Mucosa of descending colon (tissue), 3 donors: ENCODE measurements around the gene NLK. TPM values are rescaled to one million over a fixed set of nuclear protein-coding genes. Genes with fewer than 3 reads are reported as not detected.
"Not testable (repeated sequence)": the region's sequence is repeated elsewhere in the genome, so short reads cannot be mapped to it uniquely, and the experiment has no call there.

Source experiments
- ATAC-seq: fragments of 200-7000 bp; cut with Tn5 transposase; one replicate; pipeline ENCODE4 v1.9.1; 2020; ENCODE audit warnings: mild to moderate bottlenecking, moderate library complexity
- DNase-seq, 3 donors: peaks; one replicate each; pipeline ENCODE4 v3.0.0-alpha.2; 2020
- H3K36me3 ChIP-seq: fragments of 200-600 bp; one replicate; pipeline ENCODE4 v1.8.0; 2021; ENCODE audit warnings: low read depth, mild to moderate bottlenecking
- H3K4me1 ChIP-seq: fragments of 200-600 bp; one replicate; pipeline ENCODE4 v1.8.0; 2021; ENCODE audit warnings: low read depth, mild to moderate bottlenecking
- H3K4me3 ChIP-seq: fragments of 200-600 bp; one replicate; pipeline ENCODE4 v1.8.0; 2021; ENCODE audit warnings: mild to moderate bottlenecking
- H3K9me3 ChIP-seq: fragments of 200-600 bp; one replicate; pipeline ENCODE4 v1.8.0; 2021; ENCODE audit warnings: mild to moderate bottlenecking
- intact Hi-C, 2 donors: fragments of 100-400 bp; cut with DNase I in 1 of 2; cut with micrococcal nuclease in 1 of 2; formaldehyde crosslinking; loops; one replicate each; pipeline versions ENCODE4 v1.11.0 to v1.11.1; 2022; cut with DNase I, micrococcal nuclease
- total RNA-seq, 3 donors: library from RNA; stranded (reverse); fragmentation: NEBNext Ultra II Directional in 2 of 3; extraction: Animal tissue kit (Norgen Biotek cat#: 25700) in 2 of 3; gene quantifications; one replicate each; pipeline versions ENCODE4 v1.2.1 to v1.2.4, GENCODE V29; 2021 to 2023
- TF ChIP-seq, protein P1 (sequence below): fragments of 200-600 bp; IDR thresholded peaks from one replicate; pipeline ENCODE4 v1.8.0; 2022; ENCODE audit warnings: antibody characterized with exemption, mild to moderate bottlenecking
- donor health status: DM: no; HTN: no; CAD: no; lungs with moderate emphysema.
- donor health status: DM: no; HTN: no; CAD: no.
- donor health status: DM: no; HTN: yes; CAD: no.

NLK gene
- total RNA-seq, 3 donors from 2014 or later, result 20.4 to 24.1 (median 21.0) TPM

DNA sequence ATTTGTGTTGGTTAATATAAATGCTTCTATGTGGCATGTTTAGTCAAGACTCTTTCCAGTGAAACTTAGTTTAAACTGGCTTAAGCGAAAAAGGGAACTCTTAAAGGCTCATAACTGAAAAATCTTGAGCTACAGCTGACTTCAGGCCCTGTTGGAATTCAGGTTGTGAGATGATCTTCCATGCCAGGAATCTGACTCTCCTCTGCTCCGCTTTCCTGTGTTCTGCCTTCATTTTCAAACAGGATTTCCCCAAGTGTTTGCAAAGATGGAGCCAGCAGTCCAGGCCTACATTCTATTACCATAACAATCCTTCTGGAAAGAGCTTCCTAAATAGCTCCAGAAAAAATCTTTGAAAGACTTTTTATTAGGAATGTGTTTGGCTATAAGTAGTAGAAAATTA, 134.9 kb downstream of the NLK start:
- Histone ChIP-seq H3K4me1 (peaks cover 9% of the 10 kb centered on the region), H3K36me3 (no peaks in the 10 kb centered on the region), H3K4me3 (no peak overlapping the region), H3K9me3 (no peaks in the 10 kb centered on the region)
- no peak for ATAC-seq
- TF ChIP-seq, protein P1, sequence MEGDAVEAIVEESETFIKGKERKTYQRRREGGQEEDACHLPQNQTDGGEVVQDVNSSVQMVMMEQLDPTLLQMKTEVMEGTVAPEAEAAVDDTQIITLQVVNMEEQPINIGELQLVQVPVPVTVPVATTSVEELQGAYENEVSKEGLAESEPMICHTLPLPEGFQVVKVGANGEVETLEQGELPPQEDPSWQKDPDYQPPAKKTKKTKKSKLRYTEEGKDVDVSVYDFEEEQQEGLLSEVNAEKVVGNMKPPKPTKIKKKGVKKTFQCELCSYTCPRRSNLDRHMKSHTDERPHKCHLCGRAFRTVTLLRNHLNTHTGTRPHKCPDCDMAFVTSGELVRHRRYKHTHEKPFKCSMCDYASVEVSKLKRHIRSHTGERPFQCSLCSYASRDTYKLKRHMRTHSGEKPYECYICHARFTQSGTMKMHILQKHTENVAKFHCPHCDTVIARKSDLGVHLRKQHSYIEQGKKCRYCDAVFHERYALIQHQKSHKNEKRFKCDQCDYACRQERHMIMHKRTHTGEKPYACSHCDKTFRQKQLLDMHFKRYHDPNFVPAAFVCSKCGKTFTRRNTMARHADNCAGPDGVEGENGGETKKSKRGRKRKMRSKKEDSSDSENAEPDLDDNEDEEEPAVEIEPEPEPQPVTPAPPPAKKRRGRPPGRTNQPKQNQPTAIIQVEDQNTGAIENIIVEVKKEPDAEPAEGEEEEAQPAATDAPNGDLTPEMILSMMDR, result no peak
- no peak for DNase-seq
- intact Hi-C loops, result no loop called here

DNA sequence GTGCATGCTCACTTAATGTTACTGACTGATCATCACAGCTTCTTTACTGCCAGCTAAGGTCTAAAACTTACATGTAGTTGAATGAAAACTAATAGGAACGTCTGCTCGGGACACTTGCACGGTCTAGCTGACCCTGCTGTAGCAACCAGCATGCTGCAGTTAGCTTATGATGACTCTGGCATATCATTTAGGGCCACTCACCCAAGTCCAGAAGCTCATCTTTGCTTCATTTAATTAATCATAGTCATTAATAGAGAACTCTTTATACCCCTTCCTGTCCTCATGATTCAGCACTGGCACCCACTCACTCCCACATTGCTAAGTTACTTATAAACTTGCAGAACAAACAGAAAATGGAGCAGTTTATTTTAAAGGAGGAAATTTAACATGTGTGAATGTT, 136.3 kb downstream of the NLK start:
- DNase-seq (no peak), ATAC-seq (no peak)
- H3K9me3 ChIP-seq, result no peaks in the 10 kb centered on the region
- no peak overlapping the region for H3K4me3 ChIP-seq
- intact Hi-C loops, result no loop called here
- no peaks in the 10 kb centered on the region for H3K36me3 ChIP-seq
- TF ChIP-seq, protein P1, result no peak
- H3K4me1 ChIP-seq, result no peaks in the 10 kb centered on the region

DNA sequence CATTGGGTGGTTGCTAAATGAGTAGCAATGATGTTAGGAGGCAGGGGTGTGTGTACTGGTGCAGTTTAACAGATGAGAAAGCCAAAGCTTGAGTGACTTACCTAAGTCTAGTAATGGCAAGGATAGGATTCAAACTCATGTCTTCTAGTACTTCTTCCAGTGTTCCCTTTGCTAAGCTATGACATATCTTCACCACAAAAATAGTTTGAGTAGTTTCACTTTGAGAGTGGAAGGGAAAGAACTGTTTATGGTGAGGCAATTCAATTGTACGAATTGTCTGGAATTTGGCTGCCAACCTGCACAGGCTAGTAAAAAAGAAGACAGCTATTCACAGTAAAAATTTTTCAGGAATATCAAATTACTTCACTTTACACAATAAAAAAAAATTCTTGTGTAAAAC, 138.0 kb downstream of the NLK start:
- Histone ChIP-seq H3K4me1 (no peaks in the 10 kb centered on the region), H3K9me3 (no peaks in the 10 kb centered on the region), H3K4me3 (no peak overlapping the region), H3K36me3 (no peaks in the 10 kb centered on the region)
- ATAC-seq, result no peak
- no peak for DNase-seq
- TF ChIP-seq, protein P1, result no peak
- intact Hi-C loops, result no loop called here

DNA sequence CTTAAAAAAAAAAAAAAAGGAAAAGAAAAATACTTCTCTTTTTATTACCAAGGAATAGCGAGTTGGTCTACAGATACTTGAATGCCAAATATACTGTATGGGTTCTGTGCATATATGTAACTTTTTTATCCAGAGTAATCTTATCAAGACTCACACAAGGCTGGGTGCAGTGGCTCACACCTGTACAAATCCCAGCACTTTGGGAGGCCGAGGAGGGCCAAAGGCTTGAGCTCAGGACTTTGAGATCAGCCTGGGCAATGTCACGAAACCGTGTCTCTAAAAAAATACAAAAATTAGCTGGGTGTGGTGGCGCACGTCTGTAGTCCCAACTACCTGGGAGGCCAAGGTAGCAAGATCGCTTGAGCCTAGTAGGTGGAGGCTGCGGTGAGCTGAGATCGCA, 139.1 kb downstream of the NLK start:
- intact Hi-C loops, result no loop called here
- DNase-seq (no peak), ATAC-seq (no peak)

DNA sequence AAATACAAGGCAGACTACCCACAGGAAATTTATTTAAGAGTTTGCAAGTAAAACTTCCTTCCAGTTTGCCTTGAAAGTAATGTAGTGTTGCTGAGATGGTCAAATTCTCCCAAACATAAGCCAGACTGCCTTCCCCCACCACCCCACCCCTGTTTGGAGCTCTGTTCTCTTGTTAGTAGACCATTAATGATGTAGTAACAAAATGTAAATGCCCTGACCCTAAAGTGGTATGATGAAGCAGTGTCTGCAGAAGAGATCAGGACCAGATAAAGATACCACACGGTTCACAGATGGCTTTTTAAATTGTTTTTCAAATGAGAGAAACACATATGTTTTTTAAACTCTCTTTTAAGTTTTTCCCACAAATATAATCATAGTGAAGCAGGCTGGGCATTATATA, 140.1 kb downstream of the NLK start:
- TF ChIP-seq, protein P1, result no peak
- DNase-seq (no peak), ATAC-seq (no peak)
- H3K9me3 ChIP-seq, result no peaks in the 10 kb centered on the region
- intact Hi-C loops, result no loop called here
- no peaks in the 10 kb centered on the region for H3K36me3 ChIP-seq
- H3K4me3 ChIP-seq, result no peak overlapping the region
- no peaks in the 10 kb centered on the region for H3K4me1 ChIP-seq

More for the DNA sequence above, 139.1 kb downstream of the NLK start:
- H3K36me3 ChIP-seq, result no peaks in the 10 kb centered on the region
- no peaks in the 10 kb centered on the region for H3K9me3 ChIP-seq
- H3K4me1 ChIP-seq, result no peaks in the 10 kb centered on the region
- no peak overlapping the region for H3K4me3 ChIP-seq
- TF ChIP-seq, protein P1, result no peak

DNA sequence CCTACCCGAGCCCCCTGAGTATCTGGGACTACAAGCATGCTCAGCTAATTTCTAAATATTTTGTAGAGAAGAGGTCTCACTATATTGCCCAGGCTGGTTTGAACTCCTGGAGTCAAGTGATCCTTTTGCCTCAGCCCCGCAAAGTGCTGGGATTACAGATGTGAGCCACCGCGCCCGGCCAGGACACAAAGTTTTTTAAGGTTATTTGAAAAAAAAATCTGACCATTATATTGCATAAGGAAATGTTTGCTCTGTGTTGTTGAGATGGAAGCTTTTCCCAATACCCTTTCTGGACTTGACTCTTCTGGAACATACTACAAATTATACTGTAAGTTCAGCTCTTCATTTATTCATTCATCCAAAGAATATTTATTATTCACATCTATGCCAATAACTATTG, 143.2 kb downstream of the NLK start:
- ATAC-seq, result no peak

DNA sequence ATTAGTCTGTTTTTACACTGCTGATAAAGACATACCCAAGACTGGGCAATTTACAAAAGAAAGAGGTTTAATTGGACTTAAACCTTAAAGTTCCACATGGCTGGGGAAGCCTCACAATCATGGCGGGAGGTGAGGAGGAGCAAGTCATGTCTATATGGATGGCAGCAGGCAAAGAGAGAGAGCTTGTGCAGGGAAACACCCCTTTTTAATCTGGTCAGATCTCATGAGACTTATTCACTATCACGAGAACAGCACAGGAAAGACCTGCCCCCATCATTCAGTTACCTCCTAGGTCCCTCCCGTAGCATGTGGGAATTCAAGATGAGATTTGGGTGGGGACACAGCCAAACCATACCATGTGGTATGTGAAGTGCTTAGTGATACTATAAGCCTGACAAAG, 144.0 kb downstream of the NLK start:
- DNase-seq, H3K36me3 ChIP-seq, H3K9me3 ChIP-seq, ATAC-seq, intact Hi-C loops, H3K4me1 ChIP-seq, H3K4me3 ChIP-seq: not testable (repeated sequence)

More for the DNA sequence above, 143.2 kb downstream of the NLK start:
- no peaks in the 10 kb centered on the region for H3K4me1 ChIP-seq
- H3K9me3 ChIP-seq, result no peaks in the 10 kb centered on the region
- DNase-seq, result no peak
- H3K4me3 ChIP-seq, result no peak overlapping the region
- intact Hi-C loops, result no loop called here
- no peaks in the 10 kb centered on the region for H3K36me3 ChIP-seq
- TF ChIP-seq, protein P1, result no peak
